ENCODE results near the gene TMEM106A. TPM values are rescaled to one million over a fixed set of nuclear protein-coding genes. Genes with fewer than 3 reads are reported as not detected.

TMEM106A gene
- total and polyA plus RNA-seq, 2 of the 13 experiments (the other 11 are each of a cell fraction or from before 2014, with no cell fraction given) = 16.9 to 35.9 TPM

DNA sequence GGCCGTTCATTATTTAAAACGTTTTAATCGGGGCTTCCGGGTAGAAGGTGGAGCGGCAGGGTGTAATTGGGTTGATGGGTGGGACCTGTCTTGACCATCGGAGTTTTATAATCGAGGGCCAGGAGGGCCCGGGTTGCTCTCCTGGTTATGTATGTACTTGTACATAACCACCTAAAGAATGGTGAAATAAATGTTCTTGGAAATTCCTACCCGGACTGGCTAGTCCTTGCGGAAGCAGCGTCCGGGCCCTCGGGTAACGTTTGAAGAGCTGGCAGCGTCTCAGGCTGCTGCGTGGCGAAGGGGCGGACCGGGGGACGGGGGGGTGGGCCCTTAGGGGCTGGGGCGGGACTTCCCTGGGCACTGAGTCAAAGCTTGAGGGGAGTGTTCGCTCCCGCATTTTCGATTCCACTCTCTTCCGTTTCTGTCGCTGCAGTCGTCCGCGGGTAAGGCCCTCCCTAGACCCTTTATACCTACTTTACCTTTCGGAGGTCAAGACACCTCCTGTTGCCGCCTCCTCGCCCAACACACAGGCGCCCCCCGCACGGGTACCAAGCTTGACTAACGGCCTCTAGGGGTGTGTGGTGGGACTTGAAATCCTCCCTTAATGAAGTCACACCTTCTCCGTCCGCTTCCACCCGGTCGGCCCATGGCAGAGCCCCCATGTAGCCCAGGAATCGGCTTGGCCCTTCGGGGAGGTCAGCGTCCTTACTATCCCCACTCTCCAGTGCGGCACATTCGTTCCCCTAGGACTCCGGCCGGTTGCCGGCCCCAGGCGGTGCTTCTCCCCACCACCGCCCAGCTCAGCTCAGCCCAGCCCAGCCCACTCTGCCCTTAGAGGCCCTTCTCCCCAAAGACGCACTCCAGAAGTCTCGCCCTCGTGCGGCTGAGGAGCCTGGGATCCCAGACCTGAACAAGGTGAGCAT, at the start of gene TMEM106A (continued):
- no peak for TF ChIP-seq TRIM24 (CRISPR knock-in tag; IDR thresholded peaks at IDR 0.05)
- TF ChIP-seq ZNF724P (CRISPR knock-in tag; IDR thresholded peaks at IDR 0.05; ENCODE audit: borderline replicate concordance) = 0 out of 2 replicates have a peak, but pooled peaks have one; percentile 61
- peak; percentile 19; the same call in 1 of the 2 replicates for TF ChIP-seq MBD4 (IDR thresholded peaks at IDR 0.05; ENCODE audit: borderline replicate concordance, low read length)
- peak; percentile 61; the same call in 1 of the 2 replicates for TF ChIP-seq ZNF768 (CRISPR knock-in tag; IDR thresholded peaks at IDR 0.05)
- TF ChIP-seq, protein P1, sequence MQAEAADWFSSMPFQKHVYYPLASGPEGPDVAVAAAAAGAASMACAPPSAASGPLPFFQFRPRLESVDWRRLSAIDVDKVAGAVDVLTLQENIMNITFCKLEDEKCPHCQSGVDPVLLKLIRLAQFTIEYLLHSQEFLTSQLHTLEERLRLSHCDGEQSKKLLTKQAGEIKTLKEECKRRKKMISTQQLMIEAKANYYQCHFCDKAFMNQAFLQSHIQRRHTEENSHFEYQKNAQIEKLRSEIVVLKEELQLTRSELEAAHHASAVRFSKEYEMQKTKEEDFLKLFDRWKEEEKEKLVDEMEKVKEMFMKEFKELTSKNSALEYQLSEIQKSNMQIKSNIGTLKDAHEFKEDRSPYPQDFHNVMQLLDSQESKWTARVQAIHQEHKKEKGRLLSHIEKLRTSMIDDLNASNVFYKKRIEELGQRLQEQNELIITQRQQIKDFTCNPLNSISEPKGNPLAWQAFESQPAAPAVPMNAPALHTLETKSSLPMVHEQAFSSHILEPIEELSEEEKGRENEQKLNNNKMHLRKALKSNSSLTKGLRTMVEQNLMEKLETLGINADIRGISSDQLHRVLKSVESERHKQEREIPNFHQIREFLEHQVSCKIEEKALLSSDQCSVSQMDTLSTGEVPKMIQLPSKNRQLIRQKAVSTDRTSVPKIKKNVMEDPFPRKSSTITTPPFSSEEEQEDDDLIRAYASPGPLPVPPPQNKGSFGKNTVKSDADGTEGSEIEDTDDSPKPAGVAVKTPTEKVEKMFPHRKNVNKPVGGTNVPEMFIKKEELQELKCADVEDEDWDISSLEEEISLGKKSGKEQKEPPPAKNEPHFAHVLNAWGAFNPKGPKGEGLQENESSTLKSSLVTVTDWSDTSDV (CRISPR knock-in tag; IDR thresholded peaks at IDR 0.05) = peak; percentile 87
- TF ChIP-seq, protein P2, sequence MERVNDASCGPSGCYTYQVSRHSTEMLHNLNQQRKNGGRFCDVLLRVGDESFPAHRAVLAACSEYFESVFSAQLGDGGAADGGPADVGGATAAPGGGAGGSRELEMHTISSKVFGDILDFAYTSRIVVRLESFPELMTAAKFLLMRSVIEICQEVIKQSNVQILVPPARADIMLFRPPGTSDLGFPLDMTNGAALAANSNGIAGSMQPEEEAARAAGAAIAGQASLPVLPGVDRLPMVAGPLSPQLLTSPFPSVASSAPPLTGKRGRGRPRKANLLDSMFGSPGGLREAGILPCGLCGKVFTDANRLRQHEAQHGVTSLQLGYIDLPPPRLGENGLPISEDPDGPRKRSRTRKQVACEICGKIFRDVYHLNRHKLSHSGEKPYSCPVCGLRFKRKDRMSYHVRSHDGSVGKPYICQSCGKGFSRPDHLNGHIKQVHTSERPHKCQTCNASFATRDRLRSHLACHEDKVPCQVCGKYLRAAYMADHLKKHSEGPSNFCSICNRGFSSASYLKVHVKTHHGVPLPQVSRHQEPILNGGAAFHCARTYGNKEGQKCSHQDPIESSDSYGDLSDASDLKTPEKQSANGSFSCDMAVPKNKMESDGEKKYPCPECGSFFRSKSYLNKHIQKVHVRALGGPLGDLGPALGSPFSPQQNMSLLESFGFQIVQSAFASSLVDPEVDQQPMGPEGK (CRISPR knock-in tag; IDR thresholded peaks at IDR 0.05) = peak; percentile 88
- no peak for TF ChIP-seq SCMH1 (CRISPR knock-in tag; IDR thresholded peaks at IDR 0.05; ENCODE audit: borderline replicate concordance)
- TF ChIP-seq FOSL2 (CRISPR knock-in tag; IDR thresholded peaks at IDR 0.05) = peak; percentile 43
- TF ChIP-seq CBFB (CRISPR knock-in tag; IDR thresholded peaks at IDR 0.05) = 0 out of 2 replicates have a peak, but pooled peaks have one; percentile 26
- peak; percentile 73 for TF ChIP-seq RBFOX2 (IDR thresholded peaks at IDR 0.05; ENCODE audit: low read depth, low read length)
- TF ChIP-seq, protein P3, sequence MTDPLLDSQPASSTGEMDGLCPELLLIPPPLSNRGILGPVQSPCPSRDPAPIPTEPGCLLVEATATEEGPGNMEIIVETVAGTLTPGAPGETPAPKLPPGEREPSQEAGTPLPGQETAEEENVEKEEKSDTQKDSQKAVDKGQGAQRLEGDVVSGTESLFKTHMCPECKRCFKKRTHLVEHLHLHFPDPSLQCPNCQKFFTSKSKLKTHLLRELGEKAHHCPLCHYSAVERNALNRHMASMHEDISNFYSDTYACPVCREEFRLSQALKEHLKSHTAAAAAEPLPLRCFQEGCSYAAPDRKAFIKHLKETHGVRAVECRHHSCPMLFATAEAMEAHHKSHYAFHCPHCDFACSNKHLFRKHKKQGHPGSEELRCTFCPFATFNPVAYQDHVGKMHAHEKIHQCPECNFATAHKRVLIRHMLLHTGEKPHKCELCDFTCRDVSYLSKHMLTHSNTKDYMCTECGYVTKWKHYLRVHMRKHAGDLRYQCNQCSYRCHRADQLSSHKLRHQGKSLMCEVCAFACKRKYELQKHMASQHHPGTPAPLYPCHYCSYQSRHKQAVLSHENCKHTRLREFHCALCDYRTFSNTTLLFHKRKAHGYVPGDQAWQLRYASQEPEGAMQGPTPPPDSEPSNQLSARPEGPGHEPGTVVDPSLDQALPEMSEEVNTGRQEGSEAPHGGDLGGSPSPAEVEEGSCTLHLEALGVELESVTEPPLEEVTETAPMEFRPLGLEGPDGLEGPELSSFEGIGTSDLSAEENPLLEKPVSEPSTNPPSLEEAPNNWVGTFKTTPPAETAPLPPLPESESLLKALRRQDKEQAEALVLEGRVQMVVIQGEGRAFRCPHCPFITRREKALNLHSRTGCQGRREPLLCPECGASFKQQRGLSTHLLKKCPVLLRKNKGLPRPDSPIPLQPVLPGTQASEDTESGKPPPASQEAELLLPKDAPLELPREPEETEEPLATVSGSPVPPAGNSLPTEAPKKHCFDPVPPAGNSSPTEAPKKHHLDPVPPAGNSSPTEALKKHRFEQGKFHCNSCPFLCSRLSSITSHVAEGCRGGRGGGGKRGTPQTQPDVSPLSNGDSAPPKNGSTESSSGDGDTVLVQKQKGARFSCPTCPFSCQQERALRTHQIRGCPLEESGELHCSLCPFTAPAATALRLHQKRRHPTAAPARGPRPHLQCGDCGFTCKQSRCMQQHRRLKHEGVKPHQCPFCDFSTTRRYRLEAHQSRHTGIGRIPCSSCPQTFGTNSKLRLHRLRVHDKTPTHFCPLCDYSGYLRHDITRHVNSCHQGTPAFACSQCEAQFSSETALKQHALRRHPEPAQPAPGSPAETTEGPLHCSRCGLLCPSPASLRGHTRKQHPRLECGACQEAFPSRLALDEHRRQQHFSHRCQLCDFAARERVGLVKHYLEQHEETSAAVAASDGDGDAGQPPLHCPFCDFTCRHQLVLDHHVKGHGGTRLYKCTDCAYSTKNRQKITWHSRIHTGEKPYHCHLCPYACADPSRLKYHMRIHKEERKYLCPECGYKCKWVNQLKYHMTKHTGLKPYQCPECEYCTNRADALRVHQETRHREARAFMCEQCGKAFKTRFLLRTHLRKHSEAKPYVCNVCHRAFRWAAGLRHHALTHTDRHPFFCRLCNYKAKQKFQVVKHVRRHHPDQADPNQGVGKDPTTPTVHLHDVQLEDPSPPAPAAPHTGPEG (CRISPR knock-in tag; IDR thresholded peaks at IDR 0.05) = peak; percentile 80
- TF ChIP-seq PCBP2 (optimal IDR thresholded peaks at IDR 0.05; ENCODE audit: low read depth, low read length, poor library complexity, severe bottlenecking) = no peak
- TF ChIP-seq ZNF883 (CRISPR knock-in tag; IDR thresholded peaks at IDR 0.05; ENCODE audit: not compliant biosample characterization) = peak; percentile 56
- 0 out of 2 replicates have a peak, but pooled peaks have one; percentile 42 for TF ChIP-seq ZBTB7A (CRISPR knock-in tag; IDR thresholded peaks at IDR 0.05)
- peak; percentile 77; the same call in 1 of the 2 replicates for TF ChIP-seq ZSCAN20 (CRISPR knock-in tag; IDR thresholded peaks at IDR 0.05; ENCODE audit: borderline replicate concordance)
- TF ChIP-seq MXI1 (IDR thresholded peaks at IDR 0.05; ENCODE audit: borderline replicate concordance, low read depth, low read length) = peak; percentile 47; the same call in 1 of the 3 replicates

All from HepG2 (cell line).